GM12891 (cell line): ENCODE measurements around the gene RHBG.
A peak's percentile ranks its signal among the peaks of the same experiment; 100 is the strongest.

ENCODE experiments used
- DNase-seq: peaks from one replicate; pipeline ENCODE4 v3.0.0; 2011; ENCODE audit warnings: low spot score; ENCODE audit not compliant: insufficient read length
- FAIRE-seq: peaks from 2 replicates; lab custom pipeline; 2011; peaks lifted over from hg19 to GRCh38; lab: Jason Lieb, UNC
- PAX5 ChIP-seq: IDR thresholded peaks from 2 replicates; pipeline ENCODE4 v1.6.1; 2011; ENCODE audit warnings: low read length, moderate library complexity, mild to moderate bottlenecking; ENCODE audit not compliant: insufficient read depth, severe bottlenecking
- POLR2A ChIP-seq: IDR thresholded peaks from 2 replicates; pipeline ENCODE4 v1.6.1; 2011; ENCODE audit warnings: low read depth, low read length, control low read depth
- POLR2AphosphoS5 ChIP-seq: IDR thresholded peaks from 2 replicates; pipeline ENCODE4 v1.6.1; 2011; ENCODE audit warnings: low read depth, low read length, control low read depth
- POU2F2 ChIP-seq: IDR thresholded peaks from 2 replicates; pipeline ENCODE4 v1.6.1; 2011; ENCODE audit warnings: low read depth, mild to moderate bottlenecking, control low read depth, low read length, moderate library complexity
- SPI1 ChIP-seq: IDR thresholded peaks from 2 replicates; pipeline ENCODE4 v1.6.1; 2011; ENCODE audit warnings: low read depth, low read length, control low read depth
- TAF1 ChIP-seq: IDR thresholded peaks from 2 replicates; pipeline ENCODE4 v1.6.1; 2011; ENCODE audit warnings: low read depth, low read length, control low read depth

RHBG gene

GRCh38 chr1:156416993-156417392 lies 48.0 kb downstream of the RHBG start:
- FAIRE-seq (no peak), DNase-seq (no peak)
- no peak for TF ChIP-seq POLR2AphosphoS5
- no peak for TF ChIP-seq SPI1
- TF ChIP-seq POU2F2 = no peak
- TF ChIP-seq TAF1 = no peak
- TF ChIP-seq PAX5 = no peak
- no peak for TF ChIP-seq POLR2A

GRCh38 chr1:156417401-156418020 lies 48.5 kb downstream of the RHBG start:
- FAIRE-seq = no peak
- TF ChIP-seq POU2F2 (no peak), POLR2AphosphoS5 (no peak), PAX5 (no peak), POLR2A (no peak), TAF1 (no peak), SPI1 (no peak)
- DNase-seq = no peak

GRCh38 chr1:156418416-156419070 lies 49.5 kb downstream of the RHBG start:
- TF ChIP-seq SPI1 = no peak
- no peak for TF ChIP-seq POLR2A
- TF ChIP-seq PAX5 = no peak
- TF ChIP-seq POU2F2 = no peak
- TF ChIP-seq TAF1 = no peak
- no peak for TF ChIP-seq POLR2AphosphoS5
- FAIRE-seq = no peak
- no peak for DNase-seq

- TF ChIP-seq POLR2A (no peak), POLR2AphosphoS5 (no peak), TAF1 (no peak)
- DNase-seq (no peak), FAIRE-seq (peak; percentile 59)
These were observed 50.8 kb downstream of the RHBG start for GRCh38 chr1:156419854-156420204.

GRCh38 chr1:156420205-156421061 lies 51.4 kb downstream of the RHBG start:
- DNase-seq (no peak), FAIRE-seq (no peak)

GRCh38 chr1:156421062-156421938 lies 52.3 kb downstream of the RHBG start:
- FAIRE-seq = peak; percentile 80
- no peak for TF ChIP-seq POLR2A
- peak; percentile 73; the same call in 1 of the 2 replicates for TF ChIP-seq SPI1
- DNase-seq = peak; percentile 91

More at GRCh38 chr1:156420205-156421061, 51.4 kb downstream of the RHBG start:
- TF ChIP-seq SPI1 = no peak; the same call in 1 of the 2 replicates
- TF ChIP-seq TAF1 = no peak
- no peak for TF ChIP-seq POLR2AphosphoS5
- TF ChIP-seq POLR2A = no peak
- no peak for TF ChIP-seq POU2F2
- TF ChIP-seq PAX5 = no peak

- no peak for DNase-seq
- no peak for TF ChIP-seq POU2F2
- no peak for TF ChIP-seq POLR2AphosphoS5
- no peak for TF ChIP-seq SPI1
- TF ChIP-seq POLR2A = no peak
- TF ChIP-seq TAF1 = no peak
- TF ChIP-seq PAX5 = no peak
- FAIRE-seq = no peak
These were observed 53.1 kb downstream of the RHBG start for GRCh38 chr1:156421939-156422601.

GRCh38 chr1:156422602-156423091 lies 53.6 kb downstream of the RHBG start:
- TF ChIP-seq SPI1 (no peak), POU2F2 (no peak), POLR2A (no peak), TAF1 (no peak), PAX5 (no peak)
- DNase-seq = no peak
- FAIRE-seq = no peak
